Vagina (tissue), 2 donors: ENCODE measurements around the gene ZBED1. TPM values are rescaled to one million over a fixed set of nuclear protein-coding genes. Genes with fewer than 3 reads are reported as not detected.

Experiments used
- DNase-seq, 2 donors: peaks; one replicate each; pipeline ENCODE4 v3.0.0-alpha.2; 2017; ENCODE audit errors: extremely low spot score in 2 of 2
- H3K27ac ChIP-seq: fragments of 200-600 bp; sonication (generic); one replicate; pipeline ENCODE4 v1.5.1; 2019
- H3K27me3 ChIP-seq: fragments of 200-600 bp; sonication (generic); one replicate; pipeline ENCODE4 v1.5.1; 2019
- H3K36me3 ChIP-seq, 2 donors: fragments of 200-600 bp; sonication (generic); one replicate each; pipeline ENCODE4 v1.5.1; 2017 to 2019
- H3K4me1 ChIP-seq: fragments of 200-600 bp; sonication (generic); one replicate; pipeline ENCODE4 v1.5.1; 2019
- H3K4me3 ChIP-seq, 2 donors: fragments of 200-600 bp; sonication (generic); 1 replicate in 1 of 2; 2 replicates in 1 of 2; pipeline ENCODE4 v1.5.1; 2016 to 2019
- H3K9me3 ChIP-seq: fragments of 200-600 bp; sonication (generic); one replicate; pipeline ENCODE4 v1.5.1; 2019
- CTCF ChIP-seq, 3 experiments: fragments of 450-650 bp in 2 of 3; fragments of 200-600 bp in 1 of 3; sonication (generic) in 1 of 3; IDR thresholded peaks; one replicate each; pipeline ENCODE4 v1.5.1; 2017 to 2019; ENCODE audit warnings: antibody characterized with exemption in 3 of 3, mild to moderate bottlenecking in 2 of 3, moderate library complexity in 2 of 3
- POLR2A ChIP-seq, 2 donors: fragments of 450-650 bp; IDR thresholded peaks; one replicate each; pipeline ENCODE4 v1.6.1; 2017; ENCODE audit warnings: antibody characterized with exemption in 2 of 2, mild to moderate bottlenecking in 2 of 2, moderate library complexity in 2 of 2
- POLR2AphosphoS5 ChIP-seq, 2 donors: sonication (generic); formaldehyde crosslinking; IDR thresholded peaks; one replicate each; pipeline ENCODE4 v1.9.0; 2017; ENCODE audit warnings: antibody characterized with exemption in 2 of 2, mild to moderate bottlenecking in 2 of 2, low read depth in 1 of 2; ENCODE audit not compliant: insufficient read depth in 1 of 2
- intact Hi-C: fragments of 100-400 bp; cut with DNase I; formaldehyde crosslinking; loops from one replicate; pipeline ENCODE4 v1.15.1; 2023
- total RNA-seq: library from RNA; depleted of rRNA; stranded (reverse); fragments of >200 nt; gene quantifications from one replicate; pipeline ENCODE4 v1.2.3, GENCODE V29; 2016

Gene ZBED1
- total RNA-seq, 1 donor from 2014 or later: 32.7 TPM

- no peak for DNase-seq
- Histone ChIP-seq H3K27me3 (no peaks in the 10 kb centered on the region), H3K27ac (no peak overlapping the region), H3K4me3 (no peak overlapping the region), H3K36me3 (no peaks in the 10 kb centered on the region), H3K9me3 (no peaks in the 10 kb centered on the region), H3K4me1 (peaks cover 5% of the 10 kb centered on the region)
- no peak for TF ChIP-seq POLR2A (IDR thresholded peaks at IDR 0.05)
- no peak for TF ChIP-seq CTCF (IDR thresholded peaks at IDR 0.05)
- intact Hi-C loops: no loop called here
Measured at GRCh38 chrX:2449135-2449886, 51.5 kb downstream of the ZBED1 start.

- Histone ChIP-seq H3K4me3 (no peak overlapping the region), H3K27me3 (no peaks in the 10 kb centered on the region), H3K4me1 (peaks cover 5% of the 10 kb centered on the region), H3K36me3 (no peaks in the 10 kb centered on the region), H3K27ac (no peak overlapping the region), H3K9me3 (no peaks in the 10 kb centered on the region)
- DNase-seq: no peak
- TF ChIP-seq POLR2AphosphoS5 (IDR thresholded peaks at IDR 0.05; ENCODE audit: insufficient read depth in 1 of 2, low read depth in 1 of 2): no peak
- TF ChIP-seq POLR2A (IDR thresholded peaks at IDR 0.05): no peak
- no peak for TF ChIP-seq CTCF (IDR thresholded peaks at IDR 0.05)
- intact Hi-C loops: no loop called here
Measured at GRCh38 chrX:2447484-2447883, 53.3 kb downstream of the ZBED1 start.

- TF ChIP-seq CTCF (IDR thresholded peaks at IDR 0.05): no peak
- no peak for TF ChIP-seq POLR2A (IDR thresholded peaks at IDR 0.05)
- no peaks in the 10 kb centered on the region for H3K27me3 ChIP-seq
- H3K36me3 ChIP-seq: no peaks in the 10 kb centered on the region
- no peak for DNase-seq
- H3K9me3 ChIP-seq: no peaks in the 10 kb centered on the region
- no peak overlapping the region for H3K4me3 ChIP-seq
- intact Hi-C loops: no loop called here
- H3K4me1 ChIP-seq: peaks cover 5% of the 10 kb centered on the region
- H3K27ac ChIP-seq: no peak overlapping the region
Measured at GRCh38 chrX:2446815-2447214, 54.0 kb downstream of the ZBED1 start.

- Histone ChIP-seq H3K9me3 (no peaks in the 10 kb centered on the region), H3K4me1 (no peaks in the 10 kb centered on the region), H3K27me3 (no peaks in the 10 kb centered on the region), H3K27ac (no peak overlapping the region), H3K4me3 (no peak overlapping the region), H3K36me3 (no peaks in the 10 kb centered on the region)
- TF ChIP-seq POLR2AphosphoS5 (IDR thresholded peaks at IDR 0.05; ENCODE audit: insufficient read depth in 1 of 2, low read depth in 1 of 2): no peak
- TF ChIP-seq POLR2A (IDR thresholded peaks at IDR 0.05): no peak
- no peak for TF ChIP-seq CTCF (IDR thresholded peaks at IDR 0.05)
- no peak for DNase-seq
- intact Hi-C loops: no loop called here
Measured at GRCh38 chrX:2445662-2446623, 54.8 kb downstream of the ZBED1 start.

GRCh38 chrX:2442694-2443093 is 58.1 kb downstream of the ZBED1 start:
- TF ChIP-seq CTCF (IDR thresholded peaks at IDR 0.05) (no peak), POLR2A (IDR thresholded peaks at IDR 0.05) (no peak), POLR2AphosphoS5 (IDR thresholded peaks at IDR 0.05; ENCODE audit: insufficient read depth in 1 of 2, low read depth in 1 of 2) (no peak)
- no peaks in the 10 kb centered on the region for H3K36me3 ChIP-seq
- no peak for DNase-seq
- no peaks in the 10 kb centered on the region for H3K9me3 ChIP-seq
- H3K27ac ChIP-seq: no peak overlapping the region
- intact Hi-C loops: no loop called here
- no peak overlapping the region for H3K4me3 ChIP-seq
- H3K4me1 ChIP-seq: no peaks in the 10 kb centered on the region
- no peaks in the 10 kb centered on the region for H3K27me3 ChIP-seq
